ENCODE data around the gene USH2A.

- TF ChIP-seq ZNF274 (IDR thresholded peaks at IDR 0.05; ENCODE audit: low read length), result no peak
- TF ChIP-seq ZNF274 (tag by site-specific recombination; IDR thresholded peaks at IDR 0.05; ENCODE audit: borderline replicate concordance), result no peak
- no peak for TF ChIP-seq CTCF (tag by site-specific recombination; IDR thresholded peaks at IDR 0.05)
- TF ChIP-seq ZNF175 (tag by site-specific recombination; IDR thresholded peaks at IDR 0.05), result no peak
- TF ChIP-seq ZNF292 (tag by site-specific recombination; IDR thresholded peaks at IDR 0.05; ENCODE audit: borderline replicate concordance, low read depth), result no peak
- TF ChIP-seq ZFP3 (tag by site-specific recombination; IDR thresholded peaks at IDR 0.05; ENCODE audit: low read depth), result no peak
- TF ChIP-seq PRDM10 (tag by site-specific recombination; IDR thresholded peaks at IDR 0.05), result no peak
- no peak for TF ChIP-seq ZBTB7A (tag by site-specific recombination; IDR thresholded peaks at IDR 0.05; ENCODE audit: low read depth)
- TF ChIP-seq KLF16 (tag by site-specific recombination; IDR thresholded peaks at IDR 0.05), result no peak
- TF ChIP-seq ZNF138 (tag by site-specific recombination; IDR thresholded peaks at IDR 0.05; ENCODE audit: borderline replicate concordance), result no peak
- TF ChIP-seq PBX3 (CRISPR knock-in tag; IDR thresholded peaks at IDR 0.05), result no peak
- no peak for TF ChIP-seq ZNF707 (tag by site-specific recombination; IDR thresholded peaks at IDR 0.05)
- TF ChIP-seq ATF2 (tag by site-specific recombination; IDR thresholded peaks at IDR 0.05; ENCODE audit: low read depth), result no peak
- no peak for TF ChIP-seq ZFP37 (tag by site-specific recombination; IDR thresholded peaks at IDR 0.05)
Measured at GRCh38 chr1:216175714-216176113, 247.5 kb downstream of the USH2A start.

Data from HEK293 (cell line).